GM23338 (cell line): Measurements from ENCODE around the gene PVR. TPM values are rescaled to one million over a fixed set of nuclear protein-coding genes. Genes with fewer than 3 reads are reported as not detected.
"Not testable (repeated sequence)": the region's sequence is repeated elsewhere in the genome, so short reads cannot be mapped to it uniquely, and the experiment has no call there.

Experiments used
- ATAC-seq: fragments of 200-7000 bp; cut with Tn5 transposase; 3 replicates; pipeline ENCODE4 v1.9.1; 2020
- DNase-seq: peaks from one replicate; pipeline ENCODE4 v3.0.0-alpha.2; 2015; ENCODE audit warnings: low spot score
- H2AFZ ChIP-seq: fragments of 200-600 bp; sonication (generic); 2 replicates; pipeline ENCODE4 v1.8.0; 2016; ENCODE audit warnings: antibody characterized with exemption, mild to moderate bottlenecking, moderate library complexity
- H3F3A ChIP-seq: fragments of 200-600 bp; sonication (generic); replicated peaks from 2 replicates; pipeline ENCODE4 v1.8.0; 2017; ENCODE audit warnings: antibody characterized with exemption, mixed run types, low read depth
- H3K27ac ChIP-seq: fragments of 200-600 bp; sonication (generic); 2 replicates; pipeline ENCODE4 v1.6.1; 2016; ENCODE audit warnings: low read depth
- H3K27me3 ChIP-seq: fragments of 200-600 bp; sonication (generic); 2 replicates; pipeline ENCODE4 v1.8.0; 2016; ENCODE audit warnings: mild to moderate bottlenecking, mixed run types, moderate library complexity; ENCODE audit not compliant: insufficient read depth
- H3K36me3 ChIP-seq: fragments of 200-600 bp; sonication (generic); 2 replicates; pipeline ENCODE4 v1.8.0; 2016; ENCODE audit warnings: mild to moderate bottlenecking; ENCODE audit not compliant: insufficient read depth
- H3K4me1 ChIP-seq: fragments of 200-600 bp; sonication (generic); 2 replicates; pipeline ENCODE4 v1.8.0; 2016; ENCODE audit warnings: mild to moderate bottlenecking, moderate library complexity; ENCODE audit not compliant: insufficient read depth
- H3K4me2 ChIP-seq: fragments of 200-600 bp; sonication (generic); 2 replicates; pipeline ENCODE4 v1.7.1; 2017; ENCODE audit warnings: mixed run types
- H3K4me3 ChIP-seq: fragments of 200-600 bp; sonication (generic); 2 replicates; pipeline ENCODE4 v1.6.1; 2016; ENCODE audit warnings: mixed run types
- H3K79me2 ChIP-seq: fragments of 200-600 bp; sonication (generic); replicated peaks from 2 replicates; pipeline ENCODE4 v1.8.0; 2017; ENCODE audit warnings: mild to moderate bottlenecking; ENCODE audit not compliant: insufficient read depth
- H3K9me2 ChIP-seq: fragments of 200-600 bp; sonication (generic); 2 replicates; pipeline ENCODE4 v1.8.0; 2017; ENCODE audit not compliant: insufficient read depth
- H4K20me1 ChIP-seq: fragments of 200-600 bp; sonication (generic); replicated peaks from 2 replicates; pipeline ENCODE4 v1.8.0; 2017; ENCODE audit warnings: mild to moderate bottlenecking; ENCODE audit not compliant: insufficient read depth
- H3K27ac Mint-ChIP-seq: 2 replicates; pipeline ENCODE4 v1.8.0; 2020; ENCODE audit warnings: inconsistent platforms, mild to moderate bottlenecking, moderate library complexity, mixed read lengths
- H3K27me3 Mint-ChIP-seq: 3 replicates; pipeline ENCODE4 v1.8.0; 2022; ENCODE audit warnings: low read depth, mild to moderate bottlenecking, moderate library complexity, mixed read lengths, inconsistent platforms; ENCODE audit not compliant: insufficient read depth, poor library complexity
- H3K36me3 Mint-ChIP-seq: 3 replicates; pipeline ENCODE4 v1.8.0; 2021; ENCODE audit warnings: low read depth, mild to moderate bottlenecking, inconsistent platforms, moderate library complexity, mixed read lengths
- H3K4me1 Mint-ChIP-seq: 3 replicates; pipeline ENCODE4 v1.8.0; 2020; ENCODE audit warnings: mild to moderate bottlenecking, inconsistent platforms, mixed read lengths
- H3K4me3 Mint-ChIP-seq: 3 replicates; pipeline ENCODE4 v1.8.0; 2021; ENCODE audit warnings: moderate library complexity, mild to moderate bottlenecking, inconsistent platforms, mixed read lengths
- H3K9me3 Mint-ChIP-seq: 3 replicates; pipeline ENCODE4 v1.8.0; 2020; ENCODE audit warnings: moderate library complexity, mild to moderate bottlenecking, inconsistent platforms, mixed read lengths
- CTCF ChIP-seq, 2 experiments: fragments of 200-600 bp in 1 of 2; sonication (generic) in 1 of 2; conservative IDR thresholded peaks; 2 replicates each; pipeline versions ENCODE4 v1.5.1 to v1.6.1; 2016 to 2017; ENCODE audit warnings: antibody characterized with exemption in 2 of 2, low read depth in 2 of 2, mild to moderate bottlenecking in 2 of 2, moderate library complexity in 1 of 2
- ETS1 ChIP-seq: IDR thresholded peaks from 2 replicates; pipeline ENCODE4 v1.6.1; 2016; ENCODE audit warnings: antibody characterized with exemption
- EZH2 ChIP-seq: fragments of 200-600 bp; sonication (generic); IDR thresholded peaks from one replicate; pipeline ENCODE4 v1.8.0; 2017; ENCODE audit warnings: antibody characterized with exemption, mild to moderate bottlenecking, low read depth; ENCODE audit not compliant: unreplicated experiment
- EZH2phosphoT487 ChIP-seq: fragments of 200-600 bp; sonication (generic); IDR thresholded peaks from one replicate; pipeline ENCODE4 v1.8.1; 2018; ENCODE audit warnings: antibody characterized with exemption; ENCODE audit not compliant: unreplicated experiment
- JUNB ChIP-seq: IDR thresholded peaks from one replicate; pipeline ENCODE4 v1.6.1; 2016; ENCODE audit warnings: antibody characterized with exemption; ENCODE audit not compliant: unreplicated experiment
- NANOG ChIP-seq: IDR thresholded peaks from 2 replicates; pipeline ENCODE4 v1.6.1; 2016; ENCODE audit warnings: antibody characterized with exemption, borderline replicate concordance
- REST ChIP-seq: IDR thresholded peaks from one replicate; pipeline ENCODE4 v1.6.1; 2018; ENCODE audit warnings: antibody characterized with exemption; ENCODE audit not compliant: unreplicated experiment
- STAT1 ChIP-seq: IDR thresholded peaks from one replicate; pipeline ENCODE4 v1.6.1; 2016; ENCODE audit warnings: antibody characterized with exemption; ENCODE audit not compliant: unreplicated experiment
- ZNF114 ChIP-seq: fragments of 250-450 bp; sonication (Bioruptor Pico); IDR thresholded peaks from 2 replicates; pipeline ENCODE4 v1.5.0; 2020; ENCODE audit warnings: mild to moderate bottlenecking, moderate library complexity
- ZNF331 ChIP-seq: fragments of 250-450 bp; sonication (Bioruptor Pico); IDR thresholded peaks from 2 replicates; pipeline ENCODE4 v1.5.0; 2020; ENCODE audit warnings: low read depth, mild to moderate bottlenecking, moderate library complexity
- ZNF462 ChIP-seq: fragments of 250-450 bp; sonication (Bioruptor Pico); IDR thresholded peaks from 2 replicates; pipeline ENCODE4 v1.5.0; 2020; ENCODE audit warnings: mild to moderate bottlenecking, moderate library complexity
- polyA plus RNA-seq: library from polyadenylated mRNA; unstranded; fragments of >200 nt; fragmentation: Nextera tagmentation; extraction: Ambion mirVana; gene quantifications from 2 replicates; pipeline ENCODE4 v1.2.1, GENCODE V29; 2016
- total RNA-seq: library from RNA; depleted of rRNA; stranded (reverse); fragments of >200 nt; shearing (Covaris generic); gene quantifications from 2 replicates; pipeline ENCODE4 v1.2.3, GENCODE V29; 2014

PVR gene
- total and polyA plus RNA-seq, 2 experiments from 2014 or later: 4.8 to 19.0 TPM

GRCh38 chr19:44624840-44625354 lies 18.8 kb upstream of the PVR start (continued):
- TF ChIP-seq ZNF462 (CRISPR knock-in tag) (no peak), CTCF (conservative IDR thresholded peaks at IDR 0.05; ENCODE audit: low read depth in 2 of 2) (no peak), EZH2phosphoT487 (no peak), REST (no peak), ETS1 (no peak), NANOG (no peak), STAT1 (no peak), JUNB (no peak), ZNF114 (no peak), EZH2 (no peak), ZNF331 (CRISPR knock-in tag) (no peak)

- not testable (repeated sequence) for H3K4me3 ChIP-seq, H3K4me1 Mint-ChIP-seq, ATAC-seq, H3K9me3 Mint-ChIP-seq, H3K27ac ChIP-seq, H3K9me2 ChIP-seq, H3K36me3 Mint-ChIP-seq, H3K27ac Mint-ChIP-seq, H3K36me3 ChIP-seq, DNase-seq, H3K4me1 ChIP-seq, H3K4me2 ChIP-seq, H4K20me1 ChIP-seq, H3K27me3 ChIP-seq, H2AFZ ChIP-seq, H3K27me3 Mint-ChIP-seq, H3F3A ChIP-seq, H3K4me3 Mint-ChIP-seq, H3K79me2 ChIP-seq
These were observed 18.1 kb upstream of the PVR start for GRCh38 chr19:44625637-44626036.
